DND-41 (cell line): ENCODE data around the gene RAC2.

Source experiments
- ATAC-seq: fragments of 200-7000 bp; cut with Tn5 transposase; 3 replicates; pipeline ENCODE4 v1.9.1; 2021; ENCODE audit warnings: low read depth; ENCODE audit not compliant: insufficient read depth
- DNase-seq: peaks from one replicate; pipeline ENCODE4 v3.0.0-alpha.2; 2020
- H2AFZ ChIP-seq: 2 replicates; pipeline ENCODE4 v1.6.0; 2012; ENCODE audit warnings: low read depth, low read length
- H3K27ac ChIP-seq: 2 replicates; pipeline ENCODE4 v1.5.1; 2012; ENCODE audit warnings: low read length, inconsistent platforms
- H3K27me3 ChIP-seq: fragments of 200-600 bp; sonication (generic); 2 replicates; pipeline ENCODE4 v1.6.0; 2012; ENCODE audit warnings: low read length, mild to moderate bottlenecking, inconsistent platforms; ENCODE audit not compliant: insufficient read depth, poor library complexity
- H3K36me3 ChIP-seq: 2 replicates; pipeline ENCODE4 v1.5.1; 2012; ENCODE audit warnings: low read length, inconsistent platforms; ENCODE audit not compliant: insufficient read depth
- H3K4me1 ChIP-seq: 2 replicates; pipeline ENCODE4 v1.5.1; 2012; ENCODE audit warnings: mild to moderate bottlenecking, low read length; ENCODE audit not compliant: insufficient read depth
- H3K4me2 ChIP-seq: 2 replicates; pipeline ENCODE4 v1.6.0; 2012; ENCODE audit warnings: mild to moderate bottlenecking, moderate library complexity, low read length, inconsistent platforms; ENCODE audit not compliant: insufficient read depth
- H3K4me3 ChIP-seq, 2 experiments: fragments of 200-600 bp in 1 of 2; shearing (Covaris generic) in 1 of 2; 2 replicates each; pipeline ENCODE4 v1.5.1; 2012 to 2016; ENCODE audit warnings: inconsistent platforms in 2 of 2, low read length in 2 of 2, mild to moderate bottlenecking in 2 of 2, low read depth in 1 of 2, moderate library complexity in 1 of 2
- H3K79me2 ChIP-seq: 2 replicates; pipeline ENCODE4 v1.6.0; 2012; ENCODE audit warnings: low read length, inconsistent platforms; ENCODE audit not compliant: insufficient read depth
- H3K9ac ChIP-seq: 2 replicates; pipeline ENCODE4 v1.6.0; 2012; ENCODE audit warnings: low read depth, mild to moderate bottlenecking, inconsistent platforms, low read length, moderate library complexity
- H3K9me3 ChIP-seq: 2 replicates; pipeline ENCODE4 v1.5.1; 2012; ENCODE audit warnings: low read length, moderate library complexity, mild to moderate bottlenecking, inconsistent platforms; ENCODE audit not compliant: insufficient read depth, severe bottlenecking
- H4K20me1 ChIP-seq: 2 replicates; pipeline ENCODE4 v1.6.0; 2012; ENCODE audit warnings: low read length; ENCODE audit not compliant: insufficient read depth
- EZH2 ChIP-seq: IDR thresholded peaks from 3 replicates; pipeline ENCODE4 v1.6.1; 2012; ENCODE audit warnings: borderline replicate concordance, low read depth, mild to moderate bottlenecking, moderate library complexity, low read length, inconsistent platforms; ENCODE audit not compliant: severe bottlenecking
- TF ChIP-seq, protein P1 (sequence below): IDR thresholded peaks from 2 replicates; pipeline ENCODE4 v1.5.1; 2012; ENCODE audit warnings: borderline replicate concordance, low read length, moderate library complexity, mild to moderate bottlenecking; ENCODE audit not compliant: poor library complexity, severe bottlenecking; ENCODE audit errors: extremely low read depth

Gene RAC2

DNA sequence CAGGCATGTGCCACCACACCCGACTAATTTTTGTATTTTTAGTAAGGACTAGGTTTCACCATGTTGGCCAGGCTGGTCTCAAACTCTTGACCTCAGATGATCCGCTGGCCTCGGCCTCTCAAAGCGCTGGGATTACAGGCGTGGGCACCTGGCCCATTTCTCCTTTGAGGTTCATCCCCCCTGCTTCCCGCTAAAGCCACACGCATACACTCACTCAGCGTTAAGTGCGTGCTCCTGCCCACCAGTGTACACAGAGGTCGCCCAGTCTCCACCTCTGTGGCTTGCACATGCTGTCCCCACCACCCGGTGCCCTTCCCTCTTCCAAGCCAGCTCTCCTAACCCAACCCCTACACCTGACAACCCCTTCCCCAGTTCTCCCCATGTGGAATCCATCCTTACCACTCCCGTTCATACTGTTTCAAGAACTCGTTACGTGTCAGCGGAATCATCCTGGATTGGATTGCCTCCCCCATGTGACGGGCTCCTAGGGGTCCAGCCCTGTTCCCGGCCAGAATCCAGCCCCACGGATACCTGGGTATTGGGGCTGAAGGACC, 22.6 kb upstream of the RAC2 start:
- DNase-seq = no peak
- Histone ChIP-seq H3K27me3 (peaks cover 16% of the 10 kb centered on the region), H2AFZ (no peak overlapping the region), H3K4me3 (peak overlapping the region in 1 of 2 experiments; percentile 55; a peak in 1 of 4 replicates), H3K4me2 (peak overlapping the region; percentile 68), H3K79me2 (no peaks in the 10 kb centered on the region), H3K36me3 (no peaks in the 10 kb centered on the region), H3K4me1 (peaks cover 7% of the 10 kb centered on the region), H4K20me1 (no peaks in the 10 kb centered on the region), H3K9ac (peak overlapping the region; percentile 43; the same call in 1 of the 2 replicates), H3K27ac (no peak overlapping the region), H3K9me3 (peaks cover 12% of the 10 kb centered on the region)
- peak; percentile 28; the same call in 2 of the 3 replicates for ATAC-seq
- TF ChIP-seq, protein P1, sequence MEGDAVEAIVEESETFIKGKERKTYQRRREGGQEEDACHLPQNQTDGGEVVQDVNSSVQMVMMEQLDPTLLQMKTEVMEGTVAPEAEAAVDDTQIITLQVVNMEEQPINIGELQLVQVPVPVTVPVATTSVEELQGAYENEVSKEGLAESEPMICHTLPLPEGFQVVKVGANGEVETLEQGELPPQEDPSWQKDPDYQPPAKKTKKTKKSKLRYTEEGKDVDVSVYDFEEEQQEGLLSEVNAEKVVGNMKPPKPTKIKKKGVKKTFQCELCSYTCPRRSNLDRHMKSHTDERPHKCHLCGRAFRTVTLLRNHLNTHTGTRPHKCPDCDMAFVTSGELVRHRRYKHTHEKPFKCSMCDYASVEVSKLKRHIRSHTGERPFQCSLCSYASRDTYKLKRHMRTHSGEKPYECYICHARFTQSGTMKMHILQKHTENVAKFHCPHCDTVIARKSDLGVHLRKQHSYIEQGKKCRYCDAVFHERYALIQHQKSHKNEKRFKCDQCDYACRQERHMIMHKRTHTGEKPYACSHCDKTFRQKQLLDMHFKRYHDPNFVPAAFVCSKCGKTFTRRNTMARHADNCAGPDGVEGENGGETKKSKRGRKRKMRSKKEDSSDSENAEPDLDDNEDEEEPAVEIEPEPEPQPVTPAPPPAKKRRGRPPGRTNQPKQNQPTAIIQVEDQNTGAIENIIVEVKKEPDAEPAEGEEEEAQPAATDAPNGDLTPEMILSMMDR = no peak
- no peak for TF ChIP-seq EZH2

DNA sequence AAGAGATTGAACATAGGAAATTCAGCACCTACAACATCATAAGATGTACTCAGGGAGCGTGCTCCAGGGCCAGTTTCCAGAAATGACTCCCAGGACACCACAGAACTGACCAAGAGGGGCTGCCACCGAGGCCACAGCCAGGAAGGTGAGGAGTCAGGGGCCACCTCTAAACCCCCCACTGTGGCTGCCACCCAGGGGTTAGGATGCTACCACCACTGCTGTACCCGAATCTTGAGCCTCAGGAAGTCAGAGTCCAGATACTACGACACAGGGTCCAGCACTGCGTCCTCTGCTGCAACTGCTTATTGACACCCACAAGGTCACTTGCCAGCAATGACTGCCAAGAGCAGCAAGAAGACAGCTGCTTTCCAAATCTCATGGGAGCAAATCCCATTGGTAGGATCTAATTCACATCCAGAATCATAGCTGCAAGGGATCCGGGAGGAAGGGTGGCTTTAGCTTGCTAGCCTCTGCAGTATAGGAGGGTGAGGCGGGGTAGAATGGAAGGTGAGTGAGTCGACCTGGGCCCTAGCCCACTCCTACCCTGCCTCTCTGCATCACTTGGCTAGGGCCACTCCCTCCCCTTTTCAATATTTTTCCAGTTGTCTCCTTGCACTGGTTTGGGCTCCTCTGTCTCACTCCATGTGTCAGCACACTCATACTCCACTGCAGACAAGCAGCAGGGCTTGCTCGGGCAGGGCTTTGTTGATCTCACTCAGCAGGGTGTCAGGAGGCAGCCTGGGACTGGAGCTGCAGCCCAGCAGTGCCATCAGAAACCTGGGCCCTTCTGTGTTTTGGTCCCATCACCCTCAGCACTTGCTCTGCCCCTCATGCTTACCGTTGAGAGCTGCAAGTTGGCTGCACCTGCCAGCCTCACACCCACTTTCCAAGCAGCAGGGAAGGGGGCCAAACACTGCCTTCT, 20.2 kb upstream of the RAC2 start:
- Histone ChIP-seq H3K4me1 (peaks cover 7% of the 10 kb centered on the region), H3K79me2 (no peaks in the 10 kb centered on the region), H3K27ac (no peak overlapping the region), H3K4me3 (no peak overlapping the region), H2AFZ (no peak overlapping the region), H3K36me3 (no peaks in the 10 kb centered on the region), H4K20me1 (no peaks in the 10 kb centered on the region; the same call in 1 of the 2 replicates), H3K9ac (no peak overlapping the region), H3K9me3 (peaks cover 12% of the 10 kb centered on the region), H3K4me2 (no peak overlapping the region), H3K27me3 (peaks cover 4% of the 10 kb centered on the region)
- TF ChIP-seq, protein P1 = no peak
- TF ChIP-seq EZH2 = no peak
- ATAC-seq = no peak
- no peak for DNase-seq

DNA sequence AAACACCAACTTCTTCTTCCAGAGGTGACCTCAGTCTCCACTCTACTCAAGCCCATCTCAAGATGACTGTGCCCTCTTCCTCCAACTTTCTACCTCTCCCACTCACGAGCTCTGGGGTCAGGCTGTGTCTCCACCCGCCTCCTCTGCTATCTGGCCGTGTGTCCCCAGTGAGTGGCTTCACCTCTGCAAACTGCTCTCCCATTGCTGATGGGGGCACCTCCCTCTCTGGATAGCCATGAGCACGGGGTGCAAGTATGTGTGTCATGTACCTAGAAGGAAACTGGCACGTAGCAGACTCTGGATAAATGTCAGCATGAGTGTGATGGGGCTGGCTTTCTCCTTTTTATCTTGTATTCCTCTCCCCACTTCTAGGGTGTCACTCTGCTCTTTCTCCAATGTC, 18.3 kb upstream of the RAC2 start:
- no peak overlapping the region for H3K9ac ChIP-seq
- no peak for TF ChIP-seq EZH2
- no peak overlapping the region for H3K27ac ChIP-seq
- no peak overlapping the region for H3K4me3 ChIP-seq
- DNase-seq (no peak), ATAC-seq (no peak)
- peaks cover 4% of the 10 kb centered on the region for H3K27me3 ChIP-seq
- H3K79me2 ChIP-seq = no peaks in the 10 kb centered on the region
- no peak overlapping the region for H2AFZ ChIP-seq
- no peaks in the 10 kb centered on the region; the same call in 1 of the 2 replicates for H4K20me1 ChIP-seq
- H3K4me1 ChIP-seq = peaks cover 6% of the 10 kb centered on the region
- peaks cover 12% of the 10 kb centered on the region for H3K9me3 ChIP-seq
- H3K36me3 ChIP-seq = no peaks in the 10 kb centered on the region
- H3K4me2 ChIP-seq = no peak overlapping the region

DNA sequence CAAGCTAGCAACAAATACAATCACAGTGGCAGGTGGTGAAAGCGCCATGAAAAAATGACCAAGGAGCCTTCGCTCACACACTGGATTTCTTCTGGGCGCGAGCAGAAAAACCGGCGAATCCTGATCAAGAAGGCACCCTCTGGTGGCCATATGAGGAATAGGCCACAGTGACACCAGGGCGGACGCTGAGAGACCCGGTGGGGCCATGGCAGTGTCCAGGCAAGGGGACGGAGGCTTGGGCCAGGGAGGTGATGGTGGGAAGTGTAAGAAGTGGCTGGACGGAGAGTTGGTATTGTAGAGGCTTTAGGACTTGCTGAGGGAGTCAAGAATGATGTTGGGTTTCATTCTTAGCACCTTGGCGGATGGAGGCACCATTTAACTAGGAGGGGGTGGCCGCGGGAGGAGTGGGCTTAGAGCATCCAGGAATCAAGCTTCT, 16.9 kb upstream of the RAC2 start:
- no peak overlapping the region for H3K4me3 ChIP-seq
- DNase-seq (peak; percentile 61), ATAC-seq (peak; percentile 74; the same call in 2 of the 3 replicates)
- H3K27me3 ChIP-seq = peaks cover 4% of the 10 kb centered on the region
- no peak overlapping the region for H3K9ac ChIP-seq
- H4K20me1 ChIP-seq = no peaks in the 10 kb centered on the region; the same call in 1 of the 2 replicates
- H3K4me1 ChIP-seq = no peaks in the 10 kb centered on the region
- H3K9me3 ChIP-seq = peaks cover 12% of the 10 kb centered on the region
- H3K27ac ChIP-seq = no peak overlapping the region
- TF ChIP-seq, protein P1 = peak; percentile 86
- TF ChIP-seq EZH2 = no peak
- no peak overlapping the region for H2AFZ ChIP-seq
- no peak overlapping the region for H3K4me2 ChIP-seq
- H3K79me2 ChIP-seq = no peaks in the 10 kb centered on the region
- H3K36me3 ChIP-seq = no peaks in the 10 kb centered on the region
